Immature natural killer cell (primary cell): ENCODE data around the gene CREB3L2. TPM values are rescaled to one million over a fixed set of nuclear protein-coding genes. Genes with fewer than 3 reads are reported as not detected.

ENCODE experiments used
- DNase-seq, 3 donors: peaks; one replicate each; pipeline ENCODE4 v3.0.0; 2022; ENCODE audit warnings: mixed read lengths in 1 of 3
- H3K27ac Mint-ChIP-seq, 6 donors: one replicate each; pipeline ENCODE4 v1.8.0; 2020; ENCODE audit warnings: mixed read lengths in 6 of 6, mild to moderate bottlenecking in 5 of 6, inconsistent platforms in 4 of 6, moderate library complexity in 3 of 6
- H3K27me3 Mint-ChIP-seq, 3 donors: one replicate each; pipeline ENCODE4 v1.8.0; 2020 to 2021; ENCODE audit warnings: low read depth in 3 of 3, mild to moderate bottlenecking in 3 of 3, mixed read lengths in 3 of 3, moderate library complexity in 3 of 3, inconsistent platforms in 1 of 3
- H3K36me3 Mint-ChIP-seq, 3 donors: one replicate each; pipeline ENCODE4 v1.8.0; 2020; ENCODE audit warnings: mixed read lengths in 3 of 3, inconsistent platforms in 2 of 3, mild to moderate bottlenecking in 2 of 3
- H3K4me1 Mint-ChIP-seq, 2 donors: one replicate each; pipeline ENCODE4 v1.8.0; 2020; ENCODE audit warnings: inconsistent platforms in 2 of 2, mild to moderate bottlenecking in 2 of 2, mixed read lengths in 2 of 2, moderate library complexity in 1 of 2
- H3K4me3 Mint-ChIP-seq, 5 donors: one replicate each; pipeline ENCODE4 v1.8.0; 2020; ENCODE audit warnings: mild to moderate bottlenecking in 5 of 5, mixed read lengths in 5 of 5, inconsistent platforms in 3 of 5, moderate library complexity in 3 of 5
- H3K9me3 Mint-ChIP-seq, 6 donors: one replicate each; pipeline ENCODE4 v1.8.0; 2020; ENCODE audit warnings: mild to moderate bottlenecking in 6 of 6, mixed read lengths in 6 of 6, inconsistent platforms in 4 of 6, moderate library complexity in 3 of 6
- polyA plus RNA-seq, 3 donors: library from polyadenylated mRNA; unstranded; fragments of 300-500 nt; fragmentation: Illumina TruSeq; gene quantifications; one replicate each; pipeline ENCODE4 v1.2.3, GENCODE V29; 2021

Gene CREB3L2
- polyA plus RNA-seq, 3 donors from 2014 or later = 10.8 to 21.6 (median 12.6) TPM

DNA sequence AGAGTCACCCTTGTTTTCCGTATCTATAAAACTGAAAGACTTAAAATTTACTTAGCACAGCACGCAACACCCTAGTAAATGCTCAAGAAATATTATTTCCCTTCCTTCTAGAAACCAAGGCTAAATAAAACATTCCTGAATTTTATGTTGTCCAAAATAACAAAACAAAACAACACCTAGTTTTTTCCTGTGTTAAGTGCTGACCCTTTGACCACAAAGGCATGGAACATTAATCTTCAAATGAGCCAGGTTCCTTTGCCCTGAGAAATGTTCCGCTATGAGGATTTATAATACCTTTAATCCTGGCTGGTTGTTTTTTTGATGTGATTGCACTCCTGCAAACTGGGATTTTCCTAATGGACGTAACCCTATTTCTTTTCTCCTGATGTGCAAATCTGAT, 126.1 kb downstream of the CREB3L2 start:
- no peak overlapping the region for H3K27ac Mint-ChIP-seq
- peaks cover 0 to 1% (median 0%) of the 10 kb centered on the region in 3 donors for H3K27me3 Mint-ChIP-seq
- H3K4me1 Mint-ChIP-seq = no peaks in the 10 kb centered on the region
- peaks cover 10 to 58% (median 26%) of the 10 kb centered on the region in 3 donors for H3K36me3 Mint-ChIP-seq
- no peak for DNase-seq
- no peak overlapping the region for H3K4me3 Mint-ChIP-seq
- H3K9me3 Mint-ChIP-seq = no peaks in the 10 kb centered on the region

DNA sequence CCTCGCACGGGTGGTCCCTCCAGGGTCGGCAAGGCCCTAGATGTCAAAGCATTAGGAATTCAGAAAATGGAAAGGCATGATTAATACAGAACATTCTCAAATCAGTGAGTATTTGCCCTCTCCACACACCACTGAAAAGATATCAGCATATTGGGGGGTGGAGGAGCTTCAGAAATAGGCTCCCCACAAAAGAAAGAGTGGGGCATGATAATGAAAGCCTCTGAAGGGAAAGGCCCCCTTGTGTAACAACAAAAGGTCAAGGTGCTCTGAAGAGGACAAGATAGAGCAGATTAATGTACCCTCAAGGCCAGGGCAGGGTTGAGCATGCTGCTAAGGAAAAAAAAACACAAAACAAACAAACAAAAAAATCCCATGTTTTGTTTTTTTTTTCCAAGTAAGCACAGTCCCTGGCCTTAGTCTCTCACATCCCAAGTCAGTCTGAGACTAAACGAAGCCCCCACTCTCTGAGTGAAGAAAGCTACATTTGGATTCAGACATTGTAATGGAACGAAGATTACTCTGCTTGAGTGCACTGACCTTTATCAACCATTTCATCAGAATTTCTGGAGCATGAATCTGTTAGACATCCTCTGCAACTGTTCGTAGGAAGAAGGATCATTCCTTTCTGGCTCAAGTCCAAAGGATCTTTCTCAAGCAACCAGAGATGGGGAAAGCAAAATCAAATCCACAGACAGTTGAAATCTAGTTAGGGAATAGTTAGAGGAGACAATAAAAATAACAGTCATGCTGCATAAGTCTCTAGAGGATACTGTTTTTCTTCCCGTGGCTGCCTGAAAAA, 127.7 kb downstream of the CREB3L2 start:
- DNase-seq = no peak
- Mint-ChIP-seq H3K27ac (peak overlapping the region in 1 of 6 donors; percentile 6), H3K4me3 (no peak overlapping the region), H3K9me3 (no peaks in the 10 kb centered on the region), H3K36me3 (peaks cover 10 to 45% (median 20%) of the 10 kb centered on the region in 3 donors), H3K27me3 (peaks cover 0 to 1% (median 0%) of the 10 kb centered on the region in 3 donors), H3K4me1 (no peaks in the 10 kb centered on the region)

DNA sequence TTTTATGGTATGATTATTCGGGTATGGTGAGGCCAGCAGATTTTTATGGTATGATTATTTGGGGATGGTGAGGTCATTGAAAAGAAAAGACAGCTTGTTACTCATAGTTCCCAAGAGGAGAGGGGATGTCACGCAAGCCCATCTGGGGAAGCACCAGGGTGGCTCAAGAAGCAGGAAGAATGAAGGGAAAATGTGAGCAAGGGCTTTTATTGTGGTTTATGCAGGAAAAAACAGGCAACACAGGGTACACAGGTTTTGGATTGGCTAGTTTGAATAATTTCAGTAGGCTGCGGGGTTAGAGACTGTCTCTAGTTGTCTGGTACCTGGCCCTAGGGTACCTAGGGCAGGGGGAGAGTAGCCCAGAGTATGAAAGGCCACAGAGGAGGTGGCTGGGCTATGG, 128.4 kb downstream of the CREB3L2 start:
- peak overlapping the region in 1 of 6 donors; percentile 73 for H3K27ac Mint-ChIP-seq
- DNase-seq = no peak
- H3K4me1 Mint-ChIP-seq = no peaks in the 10 kb centered on the region

DNA sequence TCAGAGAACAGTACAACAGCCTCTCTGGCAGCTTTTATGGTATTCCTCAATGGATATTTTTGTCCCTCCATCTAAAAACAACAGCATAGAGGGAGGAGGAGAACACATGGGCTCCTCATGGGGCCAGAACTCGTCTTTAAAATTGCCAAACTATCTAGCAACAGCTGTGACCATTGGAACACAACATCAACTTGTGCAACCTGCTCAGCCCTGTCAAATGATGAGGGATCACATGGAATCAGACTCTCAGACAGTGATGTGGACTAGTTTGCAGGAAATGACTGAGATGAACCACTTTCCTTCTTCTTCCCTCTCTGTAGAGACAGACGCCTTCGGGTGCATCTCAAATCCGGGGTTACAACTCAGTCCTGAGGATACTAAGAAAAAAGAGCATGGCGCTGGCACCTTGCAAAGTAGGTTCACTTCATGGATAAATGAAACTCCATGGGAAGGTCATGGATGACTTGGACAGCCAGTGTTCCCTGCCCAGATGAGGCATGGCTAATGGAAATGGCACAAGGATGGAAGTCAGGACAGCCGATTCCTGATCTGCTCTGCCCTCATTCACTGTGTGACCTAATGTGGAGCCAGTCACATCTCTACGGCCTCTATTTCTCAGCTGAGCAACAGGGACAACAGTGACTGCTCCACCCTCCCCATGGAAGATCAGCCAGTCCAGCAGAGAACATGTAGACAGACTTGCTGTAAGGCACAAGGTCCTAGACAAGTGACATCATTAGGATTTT, 130.5 kb downstream of the CREB3L2 start:
- Mint-ChIP-seq H3K9me3 (no peaks in the 10 kb centered on the region), H3K4me1 (no peaks in the 10 kb centered on the region), H3K4me3 (no peak overlapping the region), H3K27me3 (peaks cover 0 to 1% (median 0%) of the 10 kb centered on the region in 3 donors), H3K36me3 (peaks cover 24 to 36% (median 33%) of the 10 kb centered on the region in 3 donors), H3K27ac (peak overlapping the region in 2 of 6 donors; percentile 10 to 25)
- no peak for DNase-seq

More for the DNA sequence above, 128.4 kb downstream of the CREB3L2 start:
- H3K36me3 Mint-ChIP-seq = peaks cover 12 to 38% (median 17%) of the 10 kb centered on the region in 3 donors
- no peak overlapping the region for H3K4me3 Mint-ChIP-seq
- peaks cover 0 to 1% (median 0%) of the 10 kb centered on the region in 3 donors for H3K27me3 Mint-ChIP-seq
- no peaks in the 10 kb centered on the region for H3K9me3 Mint-ChIP-seq

DNA sequence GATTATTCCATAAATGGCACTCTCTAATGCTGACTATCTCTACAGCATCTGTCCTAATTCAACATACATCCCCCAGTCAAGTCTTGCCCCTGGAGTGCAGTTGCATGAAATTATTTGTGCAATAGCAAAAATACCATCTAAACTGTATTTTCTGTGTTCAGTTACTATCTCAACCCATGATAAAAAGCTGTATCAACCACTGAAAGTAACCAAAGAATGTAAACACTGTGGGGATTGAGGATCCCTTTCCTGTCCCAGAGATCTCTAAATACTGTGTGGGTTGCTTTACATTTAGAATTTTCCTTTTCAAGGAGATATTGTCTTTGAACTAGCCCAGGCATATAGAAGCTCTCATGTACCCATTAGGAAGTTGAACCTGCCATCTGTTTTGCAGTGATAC, 131.2 kb downstream of the CREB3L2 start:
- Mint-ChIP-seq H3K4me3 (no peak overlapping the region), H3K27ac (no peak overlapping the region), H3K36me3 (peaks cover 31 to 42% (median 39%) of the 10 kb centered on the region in 3 donors), H3K4me1 (no peaks in the 10 kb centered on the region), H3K9me3 (no peaks in the 10 kb centered on the region), H3K27me3 (peaks cover 0 to 1% (median 0%) of the 10 kb centered on the region in 3 donors)
- DNase-seq = no peak

DNA sequence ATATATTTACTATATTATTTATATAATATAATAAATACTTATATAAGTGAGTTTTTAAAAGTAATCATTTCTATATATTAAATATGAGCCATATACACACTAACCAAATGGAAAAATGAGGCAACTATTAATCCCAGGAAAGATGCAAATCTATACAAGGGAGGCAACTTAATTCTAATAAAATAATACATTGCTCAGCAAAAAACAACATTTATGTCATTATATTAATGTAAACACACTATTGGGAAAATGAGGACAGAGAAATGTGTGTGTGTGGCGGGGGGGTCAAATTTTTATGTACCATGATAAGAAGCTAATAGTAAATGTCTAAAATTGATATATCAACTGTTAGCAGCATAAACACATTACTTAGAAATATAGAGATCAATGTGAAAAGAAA, 131.8 kb downstream of the CREB3L2 start:
- Mint-ChIP-seq H3K27me3 (peaks cover 0 to 1% (median 0%) of the 10 kb centered on the region in 3 donors), H3K4me3 (no peak overlapping the region), H3K9me3 (no peaks in the 10 kb centered on the region), H3K36me3 (peaks cover 37 to 45% (median 43%) of the 10 kb centered on the region in 3 donors), H3K4me1 (no peaks in the 10 kb centered on the region), H3K27ac (peak overlapping the region in 1 of 6 donors; percentile 8)
- DNase-seq = no peak

DNA sequence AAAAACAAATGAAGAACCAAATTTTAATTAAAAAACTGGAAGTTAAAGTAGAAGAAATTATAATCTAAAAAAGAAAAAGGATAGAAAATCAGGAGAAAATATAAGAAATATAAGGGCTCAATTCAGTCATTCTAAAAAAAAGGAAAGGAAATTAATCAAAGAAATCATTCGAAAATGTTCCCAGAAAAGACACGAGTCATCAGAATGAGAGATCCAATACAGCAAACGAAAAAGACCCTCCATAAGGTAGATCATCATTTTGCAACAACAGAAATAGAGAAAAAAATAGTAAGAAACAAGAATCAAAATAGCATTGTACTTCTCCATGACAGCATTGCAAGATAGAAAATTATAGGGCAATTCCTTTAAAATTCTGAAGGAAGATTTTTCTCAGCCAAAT, 132.6 kb downstream of the CREB3L2 start:
- Mint-ChIP-seq H3K4me1 (no peaks in the 10 kb centered on the region), H3K27me3 (peaks cover 0 to 1% (median 0%) of the 10 kb centered on the region in 3 donors), H3K9me3 (no peaks in the 10 kb centered on the region), H3K4me3 (no peak overlapping the region), H3K27ac (no peak overlapping the region), H3K36me3 (peaks cover 37 to 49% (median 41%) of the 10 kb centered on the region in 3 donors)
- DNase-seq = no peak

DNA sequence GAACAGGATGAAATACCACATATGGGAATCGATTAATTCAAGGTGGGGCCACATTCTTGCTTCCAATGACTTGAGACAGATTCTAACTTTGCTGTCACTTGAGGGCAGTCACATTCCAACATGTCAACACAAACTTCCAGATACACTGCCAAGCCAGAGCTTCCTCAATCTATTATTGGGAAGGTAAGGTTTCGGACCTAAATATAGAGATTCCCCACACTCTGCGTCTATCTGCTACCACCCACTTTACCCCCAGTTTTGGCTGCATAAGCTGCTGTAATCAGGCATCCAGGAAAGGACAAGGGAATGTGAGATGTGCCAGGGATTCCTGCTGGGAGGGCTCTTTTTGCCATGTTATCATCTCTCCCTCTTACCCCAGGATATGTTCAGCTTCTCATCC, 134.6 kb downstream of the CREB3L2 start:
- Mint-ChIP-seq H3K36me3 (peaks cover 40 to 49% (median 46%) of the 10 kb centered on the region in 3 donors), H3K4me1 (no peaks in the 10 kb centered on the region), H3K27me3 (no peaks in the 10 kb centered on the region), H3K9me3 (no peaks in the 10 kb centered on the region), H3K4me3 (no peak overlapping the region), H3K27ac (peak overlapping the region in 1 of 6 donors; percentile 47)
- no peak for DNase-seq

DNA sequence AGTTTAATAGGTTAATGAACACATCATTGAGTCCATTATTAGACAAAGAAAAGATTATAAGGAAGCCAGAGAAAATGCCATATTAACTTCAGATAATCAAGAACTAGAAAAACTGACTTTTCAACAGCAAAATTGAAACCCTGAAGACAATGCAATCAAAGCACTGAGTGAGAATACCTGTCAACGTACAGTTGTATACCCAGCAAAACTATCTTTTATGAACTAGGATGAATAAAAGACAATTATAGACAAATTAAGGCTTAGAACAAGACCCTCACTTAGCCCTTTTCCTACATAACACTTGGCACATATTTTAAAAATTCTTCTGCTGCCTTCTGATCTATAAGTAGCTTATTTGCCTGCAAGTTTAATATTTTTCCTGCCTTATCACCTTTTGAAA, 136.1 kb downstream of the CREB3L2 start:
- Mint-ChIP-seq H3K4me3 (no peak overlapping the region), H3K4me1 (no peaks in the 10 kb centered on the region), H3K36me3 (peaks cover 41 to 58% (median 47%) of the 10 kb centered on the region in 3 donors), H3K9me3 (no peaks in the 10 kb centered on the region), H3K27ac (no peak overlapping the region), H3K27me3 (no peaks in the 10 kb centered on the region)
- no peak for DNase-seq

DNA sequence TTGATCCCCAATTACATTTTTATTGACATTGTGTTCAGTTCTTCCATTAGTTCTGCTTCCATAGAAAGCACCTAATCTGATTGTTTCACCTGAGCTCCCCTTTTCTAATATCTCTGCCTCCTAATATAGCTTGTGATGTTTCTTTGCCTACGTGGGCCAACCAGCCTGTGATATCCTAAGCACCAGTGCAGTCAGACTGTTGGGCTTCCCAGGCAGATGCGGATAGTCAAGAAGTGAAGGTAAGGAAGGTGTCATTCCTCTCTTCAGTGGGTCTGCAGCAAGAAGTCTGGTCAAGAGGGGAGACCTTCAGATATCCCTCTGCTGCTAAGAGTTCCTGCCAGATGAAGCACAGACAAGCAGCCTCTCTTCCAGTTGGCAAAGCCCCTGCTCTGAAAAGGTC, 138.9 kb downstream of the CREB3L2 start:
- Mint-ChIP-seq H3K9me3 (no peaks in the 10 kb centered on the region), H3K4me1 (no peaks in the 10 kb centered on the region), H3K27me3 (no peaks in the 10 kb centered on the region), H3K27ac (peak overlapping the region in 3 of 6 donors; percentile 0 to 33 (median 33)), H3K4me3 (no peak overlapping the region), H3K36me3 (peaks cover 35 to 59% (median 39%) of the 10 kb centered on the region in 3 donors)
- no peak for DNase-seq

DNA sequence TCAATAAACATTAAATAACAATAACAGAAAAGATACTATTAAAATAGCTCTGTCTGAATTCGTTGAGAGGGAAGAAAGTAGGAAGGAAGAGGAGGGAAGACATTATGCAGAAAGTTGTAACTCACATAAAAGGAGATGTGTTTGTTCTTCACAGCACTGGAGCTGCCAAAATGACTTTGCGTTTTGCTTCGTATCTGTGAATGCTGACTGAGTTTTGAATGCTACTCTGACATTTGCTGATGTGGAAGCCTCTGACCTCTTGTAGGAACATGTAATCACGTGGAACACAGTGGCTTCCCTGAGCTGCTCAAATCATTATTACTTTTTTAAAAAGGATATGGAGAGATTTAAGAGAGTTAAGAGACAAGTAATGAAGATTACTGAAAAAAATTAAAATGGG, 139.5 kb downstream of the CREB3L2 start:
- Mint-ChIP-seq H3K36me3 (peaks cover 29 to 53% (median 33%) of the 10 kb centered on the region in 3 donors), H3K9me3 (no peaks in the 10 kb centered on the region), H3K27ac (no peak overlapping the region), H3K27me3 (no peaks in the 10 kb centered on the region), H3K4me3 (no peak overlapping the region), H3K4me1 (no peaks in the 10 kb centered on the region)
- no peak for DNase-seq

DNA sequence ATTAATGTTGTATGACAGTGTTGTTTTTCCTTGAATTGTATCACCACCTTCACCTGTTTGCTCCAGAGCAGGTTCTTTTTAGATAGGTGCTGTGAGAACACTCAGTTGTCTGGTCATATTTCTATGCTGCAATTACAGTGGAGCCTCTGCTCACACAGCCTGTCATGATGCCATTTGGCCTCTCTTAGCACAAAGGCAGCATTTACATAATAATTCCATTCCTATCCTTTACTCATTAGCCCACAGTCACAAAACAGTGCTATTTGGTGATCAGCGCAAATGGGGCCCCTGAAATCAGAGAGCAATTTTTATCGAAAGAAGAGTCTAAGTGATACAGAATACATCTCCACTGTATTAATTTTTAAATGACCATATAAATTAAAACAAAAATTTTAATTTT, 141.3 kb downstream of the CREB3L2 start:
- Mint-ChIP-seq H3K27me3 (no peaks in the 10 kb centered on the region), H3K9me3 (no peaks in the 10 kb centered on the region), H3K4me3 (no peak overlapping the region), H3K36me3 (peaks cover 20 to 47% (median 20%) of the 10 kb centered on the region in 3 donors), H3K27ac (no peak overlapping the region), H3K4me1 (no peaks in the 10 kb centered on the region)
- DNase-seq = no peak

DNA sequence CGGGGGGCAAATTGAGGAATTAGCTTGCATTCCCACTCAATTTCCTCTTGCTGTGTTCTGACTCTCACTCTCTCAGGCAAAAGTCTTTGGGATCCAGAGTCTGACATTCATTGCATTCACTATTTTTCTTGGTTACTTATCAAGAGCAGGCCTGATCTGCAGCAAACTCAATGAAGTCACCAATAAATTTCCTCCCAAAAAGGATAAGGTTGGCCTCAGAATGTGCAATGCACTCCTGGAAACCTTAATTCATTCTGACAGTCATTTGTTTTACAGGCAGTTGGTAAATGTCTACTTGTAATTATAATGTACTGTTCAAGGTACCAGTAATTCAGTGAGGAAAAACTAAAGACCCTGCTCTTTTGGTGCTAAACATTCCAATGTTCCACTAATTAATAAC, 148.8 kb downstream of the CREB3L2 start:
- Mint-ChIP-seq H3K4me1 (peaks cover under 1 to 1% of the 10 kb centered on the region in 2 donors), H3K9me3 (no peaks in the 10 kb centered on the region), H3K27me3 (peaks cover 4 to 9% (median 4%) of the 10 kb centered on the region in 3 donors), H3K27ac (no peak overlapping the region), H3K36me3 (peaks cover 8 to 20% (median 20%) of the 10 kb centered on the region in 3 donors), H3K4me3 (no peak overlapping the region)
- DNase-seq = no peak

DNA sequence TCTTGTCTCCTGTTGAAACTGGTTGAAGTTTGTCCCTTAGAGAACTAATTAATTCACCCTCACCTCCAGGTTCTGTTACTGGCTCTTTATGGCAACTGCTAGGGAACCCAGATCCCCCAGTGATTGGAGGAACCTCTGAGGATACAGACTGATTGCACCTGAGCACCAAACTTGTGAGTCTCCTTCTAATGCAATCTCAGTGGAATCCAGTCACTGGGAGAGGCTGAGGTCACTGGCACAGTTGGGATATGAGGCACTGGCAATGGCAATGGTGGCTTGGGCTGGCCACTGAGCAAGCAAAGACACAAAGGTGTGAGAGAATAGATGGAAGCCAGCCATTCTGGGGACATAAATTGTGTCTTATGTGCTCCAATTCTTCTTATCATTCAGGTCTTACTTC, 149.8 kb downstream of the CREB3L2 start:
- DNase-seq = no peak
- Mint-ChIP-seq H3K36me3 (peaks cover 8 to 18% (median 18%) of the 10 kb centered on the region in 3 donors), H3K9me3 (no peaks in the 10 kb centered on the region), H3K4me3 (no peak overlapping the region), H3K27me3 (peaks cover 5 to 14% (median 12%) of the 10 kb centered on the region in 3 donors), H3K4me1 (peaks cover 5 to 7% of the 10 kb centered on the region in 2 donors), H3K27ac (no peak overlapping the region)
